ENCODE data around the gene LHFPL6.

The LHFPL6 gene
- total RNA-seq = 0.31 to 0.54 reads per million in 2 donors

GRCh38 chr13:39602614-39603366 lies at the start of gene LHFPL6:
TSS of gene LHFPL6 (minus strand) at chr13:39603193.
- peak in 4 of 5 experiments; percentile 7 to 81 (median 48) for DNase-seq

- DNase-seq = no peak
Measured at GRCh38 chr13:39646122-39646521, 43.1 kb upstream of the LHFPL6 start.

GRCh38 chr13:39641645-39642044 lies 38.7 kb upstream of the LHFPL6 start:
- no peak for DNase-seq

GRCh38 chr13:39637890-39638289 lies 34.9 kb upstream of the LHFPL6 start:
- DNase-seq = no peak

GRCh38 chr13:39635564-39635963 lies 32.6 kb upstream of the LHFPL6 start:
- no peak for DNase-seq

GRCh38 chr13:39632994-39633393 lies 30.0 kb upstream of the LHFPL6 start:
- DNase-seq = no peak

- no peak for DNase-seq
Measured at GRCh38 chr13:39631307-39631706, 28.3 kb upstream of the LHFPL6 start.

GRCh38 chr13:39623466-39623865 lies 20.5 kb upstream of the LHFPL6 start:
- DNase-seq = no peak

- no peak for DNase-seq
Measured at GRCh38 chr13:39618561-39618960, 15.6 kb upstream of the LHFPL6 start.

GRCh38 chr13:39616087-39616694 lies 13.2 kb upstream of the LHFPL6 start:
- DNase-seq = peak in 2 of 5 experiments; percentile 2 to 51

- DNase-seq = peak in 4 of 5 experiments; percentile 9 to 63 (median 28)
Measured at GRCh38 chr13:39612023-39612637, 9.1 kb upstream of the LHFPL6 start.

- DNase-seq = no peak
Measured at GRCh38 chr13:39607876-39608275, 4.9 kb upstream of the LHFPL6 start.

GRCh38 chr13:39605677-39606320 lies 2.8 kb upstream of the LHFPL6 start:
- DNase-seq = no peak

- no peak for DNase-seq
Measured at GRCh38 chr13:39604756-39605155, 1.8 kb upstream of the LHFPL6 start.

- DNase-seq = no peak
Measured at GRCh38 chr13:39603424-39603947, 493 bp upstream of the LHFPL6 start.

GRCh38 chr13:39602277-39602613 lies 748 bp downstream of the LHFPL6 start:
- DNase-seq = no peak

- no peak for DNase-seq
Measured at GRCh38 chr13:39601636-39602035, 1.4 kb downstream of the LHFPL6 start.

- no peak for DNase-seq
Measured at GRCh38 chr13:39600766-39601165, 2.2 kb downstream of the LHFPL6 start.

- DNase-seq = no peak
Measured at GRCh38 chr13:39599842-39600241, 3.2 kb downstream of the LHFPL6 start.

GRCh38 chr13:39599012-39599411 lies 4.0 kb downstream of the LHFPL6 start:
- no peak for DNase-seq

GRCh38 chr13:39597838-39598237 lies 5.2 kb downstream of the LHFPL6 start:
- DNase-seq = no peak

GRCh38 chr13:39596685-39597084 lies 6.3 kb downstream of the LHFPL6 start:
- DNase-seq = no peak

- peak in 1 of 5 experiments; percentile 50 for DNase-seq
Measured at GRCh38 chr13:39596176-39596575, 6.8 kb downstream of the LHFPL6 start.
